ENCODE data around the gene PLEKHA6.

PLEKHA6 gene

GRCh38 chr1:204383163-204383904, 23.6 kb upstream of the PLEKHA6 start:
- no peak for DNase-seq (ENCODE audit: low read depth in 2 of 3, low spot score in 1 of 3)

- DNase-seq (ENCODE audit: low read depth in 2 of 3, low spot score in 1 of 3) = no peak
These were observed 23.0 kb upstream of the PLEKHA6 start for GRCh38 chr1:204382714-204383083.

GRCh38 chr1:204380293-204380831, 20.6 kb upstream of the PLEKHA6 start:
- DNase-seq (ENCODE audit: low read depth in 2 of 3, low spot score in 1 of 3) = no peak

- peak in 2 of 3 donors; percentile 28 to 36 for DNase-seq (ENCODE audit: low read depth in 2 of 3, low spot score in 1 of 3)
These were observed 18.3 kb upstream of the PLEKHA6 start for GRCh38 chr1:204377800-204378668.

GRCh38 chr1:204376919-204377799, 17.4 kb upstream of the PLEKHA6 start:
- DNase-seq (ENCODE audit: low read depth in 2 of 3, low spot score in 1 of 3) = no peak

DNA sequence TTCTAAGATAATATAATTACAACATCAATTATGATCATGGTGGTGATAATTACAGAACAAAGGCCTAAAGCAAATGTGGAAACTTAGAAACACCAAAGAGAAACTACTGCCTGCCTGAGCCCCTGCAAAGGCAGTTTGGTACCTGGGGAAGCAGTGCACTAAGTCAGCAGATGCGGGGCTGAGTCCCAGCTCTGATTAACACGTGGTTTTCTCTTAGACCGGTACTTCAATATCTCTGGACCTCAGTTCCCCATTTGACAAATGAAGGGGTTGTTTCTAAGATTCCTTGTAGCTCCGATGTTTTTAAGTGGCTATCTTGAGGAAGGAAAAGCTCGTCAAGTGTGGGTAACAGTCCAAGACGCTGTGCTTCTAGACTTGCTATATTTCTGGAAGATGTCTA, 16.7 kb upstream of the PLEKHA6 start:
- no peak for DNase-seq (ENCODE audit: low read depth in 2 of 3, low spot score in 1 of 3)

DNA sequence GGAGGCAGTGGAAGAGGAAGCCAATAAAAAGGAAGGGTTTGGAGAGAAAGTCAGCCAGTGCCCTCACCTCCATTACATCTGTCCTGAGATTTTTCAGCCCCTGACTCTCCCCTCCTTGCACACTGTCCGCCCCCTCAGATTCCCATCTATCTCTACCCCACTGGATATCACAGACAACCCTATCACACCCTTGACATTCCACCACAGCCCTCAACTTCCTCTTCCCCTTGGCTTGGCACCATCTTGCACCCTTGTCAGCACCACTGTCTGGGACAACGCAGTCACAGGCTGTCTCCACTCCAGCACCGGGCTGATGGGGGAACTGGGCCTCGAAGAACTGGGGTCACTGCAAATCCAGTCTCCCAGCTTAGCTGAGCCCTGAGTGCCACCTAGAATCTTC, 14.2 kb upstream of the PLEKHA6 start:
- no peak for DNase-seq (ENCODE audit: low read depth in 2 of 3, low spot score in 1 of 3)

DNA sequence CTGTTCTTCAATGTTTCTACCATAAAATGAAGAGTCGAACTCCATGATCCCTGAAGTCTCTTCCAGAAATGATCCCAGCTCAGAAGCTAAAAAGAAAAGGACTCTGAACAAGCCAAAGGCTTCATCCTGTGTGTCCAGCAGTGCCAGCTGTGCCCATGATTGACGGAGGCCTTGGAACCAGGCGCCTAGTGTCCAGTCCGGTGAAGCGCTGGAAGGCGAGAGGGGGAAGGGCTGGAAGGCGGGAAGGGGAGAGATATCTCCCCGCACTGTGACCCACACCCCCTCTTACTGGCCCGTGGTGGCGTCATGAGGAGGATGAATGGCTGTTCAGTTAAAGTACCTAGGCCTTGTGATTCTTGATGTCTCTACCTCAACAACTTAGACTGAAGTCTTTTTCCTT, 10.4 kb upstream of the PLEKHA6 start:
- DNase-seq (ENCODE audit: low read depth in 2 of 3, low spot score in 1 of 3) = no peak

DNA sequence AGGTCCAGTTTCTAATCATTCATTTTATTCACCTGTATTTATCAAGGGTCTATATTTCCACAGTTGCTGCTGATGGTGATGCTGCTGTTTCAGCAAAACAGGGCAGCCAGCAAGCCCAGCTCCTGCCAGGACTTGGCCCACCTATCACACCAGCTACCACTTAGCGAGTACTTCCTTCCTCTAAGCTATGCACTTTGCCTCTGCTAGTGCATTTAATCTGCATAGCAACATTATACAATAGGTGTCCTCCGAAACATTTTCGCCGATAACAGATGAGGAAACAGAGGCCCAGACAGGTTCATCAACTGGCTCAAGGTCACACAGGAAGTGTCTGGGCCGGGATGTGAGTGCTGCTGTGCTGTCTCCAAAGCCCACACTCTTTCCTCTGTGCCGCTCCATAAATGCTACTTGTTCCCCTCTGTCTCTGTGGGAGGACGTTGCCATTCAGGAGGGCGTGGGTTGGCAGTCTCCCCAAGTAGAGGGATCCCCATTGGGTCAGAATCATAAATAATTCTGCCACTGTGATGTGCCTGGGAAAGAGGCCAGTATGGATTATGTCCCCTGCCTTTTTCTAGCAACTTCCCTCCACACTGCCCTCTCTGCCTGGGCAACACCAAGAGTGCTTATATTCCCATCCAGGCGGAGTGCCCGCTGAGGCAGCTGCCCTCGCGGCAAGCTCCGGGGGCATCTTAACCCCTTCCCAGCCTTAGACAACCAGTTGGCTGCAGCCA, 9.4 kb upstream of the PLEKHA6 start:
- no peak for DNase-seq (ENCODE audit: low read depth in 2 of 3, low spot score in 1 of 3)

DNA sequence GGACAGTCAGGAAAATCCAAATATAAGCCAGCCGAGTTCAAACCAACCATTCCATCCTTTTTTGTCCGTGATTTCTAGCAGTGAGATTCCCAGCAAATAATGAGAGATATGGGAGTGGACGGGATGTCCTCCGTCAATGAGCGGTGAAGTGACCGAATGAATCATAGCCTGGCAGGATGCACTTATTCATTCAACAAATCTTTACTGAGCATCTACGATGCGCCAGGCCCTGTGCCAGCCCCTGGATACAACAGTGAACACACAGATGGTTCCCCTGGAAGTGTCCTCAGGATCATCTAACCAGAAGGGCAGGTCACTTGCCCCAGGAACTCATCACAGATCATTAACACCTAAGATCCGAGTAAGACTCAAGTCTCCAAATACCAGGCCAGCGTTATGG, 8.2 kb upstream of the PLEKHA6 start:
- no peak for DNase-seq (ENCODE audit: low read depth in 2 of 3, low spot score in 1 of 3)

DNA sequence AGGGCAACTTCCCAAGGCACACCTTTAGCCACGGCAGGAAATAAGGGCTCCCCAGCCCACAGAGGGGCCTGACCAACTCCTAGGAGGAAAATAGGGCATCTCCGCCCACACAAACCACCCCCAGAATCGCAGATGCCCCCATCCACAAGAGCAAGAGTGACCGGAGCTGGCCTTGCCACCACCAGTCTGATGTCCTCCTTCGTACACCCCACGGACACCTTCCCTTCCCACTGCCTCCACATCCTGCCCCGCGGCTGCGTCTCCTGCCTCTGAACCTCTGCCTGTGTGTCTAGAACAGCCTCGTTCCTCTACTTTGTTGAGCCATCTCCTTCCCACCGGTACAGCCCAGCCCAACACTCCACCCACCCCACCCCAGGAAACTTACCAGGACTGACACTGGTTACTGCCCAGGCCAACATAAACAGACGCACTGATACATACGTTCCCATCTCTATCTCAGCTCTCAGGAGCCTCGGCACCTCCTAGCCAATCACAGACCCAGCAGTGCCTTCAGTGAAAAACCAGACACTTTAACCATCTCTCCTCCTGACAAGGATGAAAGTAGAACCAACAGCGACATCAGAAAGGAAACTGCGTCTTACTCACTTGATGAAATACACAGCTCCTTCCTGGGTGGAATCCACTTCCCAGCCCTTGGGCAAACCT, 7.6 kb upstream of the PLEKHA6 start:
- no peak for DNase-seq (ENCODE audit: low read depth in 2 of 3, low spot score in 1 of 3)

DNA sequence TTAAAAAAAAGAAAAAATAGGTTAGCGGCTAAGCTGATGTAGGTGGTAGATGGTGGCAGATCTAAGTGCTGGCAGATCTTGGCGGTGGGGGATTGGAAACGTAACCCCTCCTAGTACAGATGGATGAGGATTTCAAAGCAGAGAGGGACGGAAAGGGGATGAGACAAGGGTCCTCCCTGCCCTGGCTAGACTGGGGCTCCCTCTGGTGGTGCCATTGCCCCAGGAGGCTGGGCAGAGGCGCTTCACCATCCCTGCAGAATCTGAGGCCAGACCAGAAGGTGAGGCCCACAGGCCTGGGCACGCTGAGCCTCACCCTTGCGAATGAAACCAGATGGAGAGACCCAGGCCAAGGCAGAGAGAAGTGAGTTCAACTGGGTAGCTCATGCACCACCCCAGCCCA, 7.0 kb upstream of the PLEKHA6 start:
- DNase-seq (ENCODE audit: low read depth in 2 of 3, low spot score in 1 of 3) = no peak

DNA sequence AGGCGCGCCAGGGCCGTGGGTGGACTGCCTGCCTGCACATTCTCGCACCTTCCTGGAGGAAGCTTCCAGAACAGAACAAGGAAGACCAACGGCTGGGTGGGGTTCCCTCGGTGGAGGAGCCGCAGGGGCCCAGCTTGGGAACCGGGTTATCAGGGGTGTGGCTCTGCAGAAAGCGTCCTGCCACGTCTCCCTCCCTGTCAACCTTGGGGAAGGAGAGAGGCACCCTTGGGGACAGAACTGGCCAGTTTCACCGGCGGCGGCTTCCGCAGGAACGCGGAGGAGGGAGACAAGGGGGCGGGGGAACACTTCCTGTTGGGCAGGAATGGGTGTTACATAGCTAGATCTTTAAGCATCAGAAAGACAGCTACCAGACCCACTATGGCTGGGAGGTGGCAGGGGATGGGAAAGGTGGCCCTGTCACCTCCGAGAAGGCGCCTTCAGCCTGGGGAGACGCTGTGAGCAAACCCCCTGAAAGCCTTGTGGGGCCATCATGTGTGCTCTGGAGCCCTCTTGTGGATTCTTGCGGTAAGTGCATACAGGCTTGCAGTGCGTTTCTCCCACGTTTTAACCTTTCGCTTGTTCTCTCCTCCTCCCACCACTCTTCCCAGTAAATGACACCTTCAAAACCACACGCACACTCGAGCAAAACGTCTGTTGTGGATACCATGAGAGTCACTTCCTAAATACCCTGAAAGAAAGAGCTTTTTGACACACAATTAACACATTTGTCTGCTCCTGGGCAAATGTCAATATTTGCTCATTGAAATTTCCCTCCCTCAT, 3.8 kb upstream of the PLEKHA6 start:
- DNase-seq (ENCODE audit: low read depth in 2 of 3, low spot score in 1 of 3) = peak; percentile 63 to 73 (median 64)

DNA sequence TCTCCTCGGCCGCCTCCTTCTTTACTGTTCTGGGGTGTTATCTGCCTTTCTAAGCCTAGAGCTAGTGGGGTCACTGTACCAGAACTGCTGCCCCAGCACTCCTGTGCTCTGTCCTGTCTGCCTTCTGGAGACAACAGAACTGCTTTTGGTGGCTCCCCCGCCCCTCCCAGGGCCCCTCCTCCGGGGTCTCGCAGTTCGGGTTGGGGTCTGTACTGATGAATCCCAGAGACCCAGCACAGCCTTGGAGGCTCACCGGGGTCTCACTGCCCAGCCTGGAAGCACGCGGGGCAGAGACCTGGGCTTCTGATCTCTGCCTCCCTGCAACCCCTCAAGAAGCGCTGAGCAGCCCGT, 3.2 kb upstream of the PLEKHA6 start:
- no peak for DNase-seq (ENCODE audit: low read depth in 2 of 3, low spot score in 1 of 3)

GRCh38 chr1:204361781-204362180, 2.1 kb upstream of the PLEKHA6 start:
- DNase-seq (ENCODE audit: low read depth in 2 of 3, low spot score in 1 of 3) = no peak

GRCh38 chr1:204361341-204361771, 1.6 kb upstream of the PLEKHA6 start:
- DNase-seq (ENCODE audit: low read depth in 2 of 3, low spot score in 1 of 3) = no peak

GRCh38 chr1:204360314-204360713, 585 bp upstream of the PLEKHA6 start:
- DNase-seq (ENCODE audit: low read depth in 2 of 3, low spot score in 1 of 3) = no peak

- no peak for DNase-seq (ENCODE audit: low read depth in 2 of 3, low spot score in 1 of 3)
These were observed 627 bp downstream of the PLEKHA6 start for GRCh38 chr1:204359131-204359473.

- no peak for DNase-seq (ENCODE audit: low read depth in 2 of 3, low spot score in 1 of 3)
These were observed 1.1 kb downstream of the PLEKHA6 start for GRCh38 chr1:204358605-204359004.

All from stimulated activated CD4-positive, alpha-beta T cell treated with anti-CD3 and anti-CD28 coated beads, Interleukin-12 subunit alpha, Interleukin-12 subunit beta, amount 100 ng/mL, for 48 hours (primary cell).